HG02943 (cell line): ENCODE results near the gene ASTN2.

Source experiments
- ATAC-seq: cut with Tn5 transposase; IDR thresholded peaks from one replicate; pipeline ENCODE4 v1.9.1; 2021; ENCODE audit warnings: mild to moderate bottlenecking, low read depth, moderate library complexity; ENCODE audit not compliant: unreplicated experiment

The ASTN2 gene

GRCh38 chr9:116795821-116796220 lies 619.0 kb downstream of the ASTN2 start:
- ATAC-seq: no peak

DNA sequence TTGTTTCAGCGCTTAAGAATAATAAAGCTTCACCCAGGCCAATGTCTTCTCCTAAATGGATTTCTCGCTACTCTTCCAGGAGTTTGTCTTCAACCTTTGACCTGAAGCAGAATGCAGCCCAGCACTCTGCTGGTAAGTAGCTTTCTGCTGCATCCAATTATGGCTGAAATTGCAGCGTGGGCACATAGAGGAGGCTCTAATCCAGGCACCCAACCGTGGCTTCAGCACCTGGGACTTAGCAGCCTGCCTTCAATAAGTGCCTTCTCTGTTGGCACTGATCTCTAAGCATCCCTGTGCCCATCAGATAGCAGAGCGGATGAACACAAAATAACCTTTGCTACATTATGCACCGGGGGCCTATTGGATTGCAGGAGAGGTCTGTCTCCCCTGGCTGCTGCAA lies 622.6 kb downstream of the ASTN2 start:
- ATAC-seq: no peak

DNA sequence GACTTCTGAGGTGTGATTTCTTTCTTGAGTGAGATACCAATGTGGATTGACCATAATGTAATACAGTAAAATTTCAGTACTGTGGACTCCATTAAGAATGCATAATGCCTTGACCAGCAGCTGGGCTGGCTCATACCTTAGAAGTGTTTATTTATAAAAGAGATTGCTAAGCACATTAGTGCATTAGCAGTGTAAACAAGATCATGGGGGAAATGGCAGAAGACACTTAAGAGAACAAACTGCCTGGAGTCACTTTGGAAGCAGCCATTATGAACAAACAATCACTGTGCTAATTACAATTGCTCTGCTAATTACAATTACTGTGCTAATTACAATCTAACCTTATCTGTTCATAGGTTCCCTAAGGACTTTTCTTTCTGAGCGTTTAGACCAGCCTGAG lies 623.5 kb downstream of the ASTN2 start:
- no peak for ATAC-seq

DNA sequence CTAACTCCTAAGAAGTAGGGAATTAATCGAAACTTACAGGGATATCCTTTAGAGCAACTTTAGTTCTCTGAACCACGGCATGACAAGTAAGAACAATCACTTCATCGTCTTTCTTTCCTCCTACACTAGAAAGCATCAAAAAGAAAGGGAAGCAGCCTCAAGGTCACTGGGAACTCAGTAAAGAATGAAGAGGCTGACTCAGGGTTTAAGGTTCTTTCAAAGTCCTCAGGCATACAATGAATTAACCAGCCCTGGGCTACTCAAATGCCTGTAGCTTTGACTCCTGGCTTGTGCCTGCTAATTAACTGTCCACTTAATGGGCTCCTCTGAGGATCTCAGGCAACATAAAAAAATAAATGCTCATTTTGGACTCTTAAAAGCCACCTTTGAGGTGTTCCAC lies 625.8 kb downstream of the ASTN2 start:
- ATAC-seq: no peak

DNA sequence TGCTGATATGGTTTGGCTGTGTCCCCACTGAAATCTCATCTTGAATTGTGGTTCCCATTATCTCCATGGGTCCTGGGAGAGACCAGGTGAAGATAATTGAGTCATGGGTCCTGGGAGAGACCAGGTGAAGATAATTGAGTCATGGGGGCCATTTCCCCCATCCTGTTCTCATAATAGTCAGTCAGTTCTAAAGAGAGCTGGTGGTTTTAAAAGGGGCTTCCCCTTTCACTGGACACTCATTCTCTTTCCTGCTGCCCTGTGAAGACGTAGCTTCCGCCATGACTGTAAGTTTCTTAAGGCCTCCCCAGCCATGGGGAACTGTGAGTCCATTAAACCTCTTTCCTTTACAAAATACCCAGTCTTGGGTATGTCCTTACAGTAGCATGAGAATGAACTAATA lies 628.1 kb downstream of the ASTN2 start:
- ATAC-seq: no peak

GRCh38 chr9:116777116-116777515 lies 637.7 kb downstream of the ASTN2 start:
- no peak for ATAC-seq

DNA sequence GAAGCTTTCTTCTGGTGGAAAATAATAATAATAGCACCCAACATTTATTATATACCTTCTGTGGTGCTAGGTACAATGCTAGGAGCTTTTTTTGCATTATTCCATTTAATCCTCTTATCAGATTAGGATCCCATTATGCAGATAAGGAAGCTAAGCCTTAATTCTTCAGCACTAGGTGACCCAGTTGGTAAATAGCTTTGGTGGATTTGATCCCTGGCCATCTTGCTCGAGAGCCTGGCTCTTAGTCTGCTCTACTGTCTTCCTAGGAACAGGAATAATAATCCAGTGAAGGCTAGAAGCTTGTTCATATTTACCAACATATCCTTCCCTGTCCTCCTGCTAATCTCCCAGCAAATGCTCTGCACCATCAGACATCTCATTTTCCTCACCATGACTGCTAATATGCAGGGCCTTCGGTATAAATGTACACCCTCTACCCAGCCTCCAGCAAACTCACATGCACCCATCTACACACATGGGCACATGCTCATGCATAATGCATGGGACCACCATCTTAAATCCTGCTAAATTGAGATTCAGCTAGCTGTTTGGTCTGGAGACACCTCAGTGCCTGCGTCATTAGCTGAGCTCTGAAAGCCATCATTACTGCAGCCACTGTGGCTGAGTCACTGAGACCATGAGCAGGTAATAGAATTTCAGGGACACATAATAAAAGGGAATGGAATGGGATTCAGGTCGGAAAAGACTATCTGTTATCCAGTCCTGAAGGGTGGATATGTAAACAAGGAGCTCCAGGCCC lies 640.3 kb downstream of the ASTN2 start:
- ATAC-seq: no peak

DNA sequence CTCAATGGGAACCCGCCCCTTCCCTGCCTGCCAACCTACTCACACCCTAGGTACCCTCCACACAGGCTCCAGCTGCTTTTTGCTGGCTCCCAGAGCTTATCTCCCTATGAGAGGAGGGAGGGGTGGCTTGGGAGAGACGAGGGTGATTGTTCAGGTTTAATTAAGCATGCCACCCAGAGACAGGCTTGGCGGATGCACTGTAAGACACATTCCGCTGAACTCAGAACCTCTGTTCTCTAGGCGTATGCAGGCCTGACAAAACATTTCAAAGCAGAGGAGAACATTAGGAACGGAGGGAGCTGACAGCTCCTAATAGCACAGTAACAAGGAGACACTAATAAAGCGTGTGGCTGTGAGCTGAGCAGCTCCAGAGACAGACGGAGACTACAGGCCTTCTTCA lies 647.6 kb downstream of the ASTN2 start:
- ATAC-seq: no peak

- ATAC-seq: no peak
Observed at GRCh38 chr9:116765011-116765410, 649.8 kb downstream of the ASTN2 start.

GRCh38 chr9:116763770-116764169 lies 651.1 kb downstream of the ASTN2 start:
- ATAC-seq: no peak

GRCh38 chr9:116760636-116761035 lies 654.2 kb downstream of the ASTN2 start:
- ATAC-seq: no peak

- no peak for ATAC-seq
Observed at GRCh38 chr9:116757030-116757429, 657.8 kb downstream of the ASTN2 start.

GRCh38 chr9:116753389-116753788 lies 661.5 kb downstream of the ASTN2 start:
- no peak for ATAC-seq

DNA sequence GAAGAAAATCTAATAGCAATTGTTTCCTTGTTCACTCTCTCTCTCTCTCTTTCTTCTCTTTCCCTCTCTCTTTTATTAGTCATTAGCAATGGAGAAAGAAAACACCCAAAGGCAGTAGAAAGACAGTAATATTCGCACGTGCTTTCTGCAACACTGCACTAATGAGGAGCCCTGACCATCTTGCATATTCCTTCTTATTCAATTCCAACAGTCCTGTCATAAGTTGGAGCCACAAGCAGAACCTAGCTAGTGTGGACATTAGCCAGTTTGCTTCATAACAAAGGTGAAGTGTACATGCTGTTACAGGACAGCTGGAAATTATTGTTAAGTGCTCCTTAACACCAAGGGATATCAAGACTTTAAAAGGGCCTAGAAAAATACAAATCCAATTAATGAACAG lies 664.3 kb downstream of the ASTN2 start:
- ATAC-seq: no peak

DNA sequence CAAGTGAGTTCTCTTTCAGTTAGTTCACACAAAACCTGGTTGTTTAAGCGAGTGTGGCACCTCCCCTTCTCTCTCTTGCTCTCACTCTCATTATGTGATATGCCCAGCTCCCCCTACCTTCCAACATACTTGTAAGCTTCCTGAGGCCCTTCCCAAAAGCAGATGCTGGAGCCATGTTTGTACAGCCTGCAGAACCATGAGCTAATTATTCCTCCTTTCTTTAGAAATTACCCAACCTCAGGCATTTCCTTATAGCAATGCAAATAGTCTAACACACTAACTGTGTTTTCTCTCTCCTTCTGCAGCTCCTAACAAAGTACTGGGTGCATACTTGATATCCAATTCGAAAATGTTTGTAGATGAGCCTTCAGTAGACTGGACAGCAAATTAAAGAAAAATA lies 665.1 kb downstream of the ASTN2 start:
- ATAC-seq: no peak

GRCh38 chr9:116749176-116749575 lies 665.7 kb downstream of the ASTN2 start:
- ATAC-seq: no peak

DNA sequence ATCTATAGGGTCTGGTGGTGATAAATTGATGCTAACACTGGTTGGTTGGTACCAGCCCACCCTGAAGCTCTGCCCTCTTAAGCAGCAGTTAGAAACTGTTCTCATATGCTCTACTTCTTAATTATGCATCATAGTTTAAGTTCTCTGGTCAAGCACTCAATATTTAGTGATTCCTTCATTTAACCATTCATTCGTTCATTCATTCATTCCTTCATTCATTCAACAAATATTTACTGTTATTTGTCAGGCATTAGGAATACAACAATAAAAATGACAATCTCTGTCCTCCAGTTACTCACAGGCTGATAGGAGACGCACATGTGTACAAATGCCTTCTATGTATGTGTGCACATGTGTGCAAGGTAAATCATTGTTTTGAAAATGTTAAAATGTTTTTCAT lies 673.1 kb downstream of the ASTN2 start:
- ATAC-seq: no peak

DNA sequence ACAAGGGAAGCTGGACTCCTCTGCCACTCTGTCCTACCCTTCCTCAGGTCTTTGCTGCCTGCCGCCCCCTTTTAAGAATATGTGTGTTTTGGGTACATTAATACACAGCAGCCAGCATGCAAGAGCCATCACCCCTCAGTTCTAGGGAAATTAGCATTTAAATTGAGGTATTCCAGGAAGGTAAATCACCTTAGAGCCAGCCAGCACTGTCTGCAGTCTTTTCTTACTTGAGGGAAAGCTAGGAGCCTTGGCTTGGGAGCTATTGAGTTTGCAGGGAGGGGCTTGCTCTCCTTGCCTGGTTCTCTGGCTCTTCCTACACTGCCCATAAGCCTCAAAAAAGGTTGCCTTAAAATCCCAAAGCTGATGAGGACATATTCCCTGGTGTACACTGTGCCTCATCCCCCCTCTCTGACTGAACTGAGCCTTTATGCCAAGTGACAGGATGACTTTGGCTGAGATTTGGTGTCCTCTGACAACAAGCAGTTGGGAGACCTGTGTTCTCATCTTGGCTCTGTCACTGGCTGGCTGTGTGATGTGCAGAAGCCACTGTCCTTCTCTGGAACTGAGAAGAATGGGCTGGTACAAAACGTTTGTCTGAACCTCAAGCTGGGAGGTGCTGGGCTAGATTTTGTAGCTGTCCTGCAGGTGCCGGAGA lies 673.6 kb downstream of the ASTN2 start:
- no peak for ATAC-seq

DNA sequence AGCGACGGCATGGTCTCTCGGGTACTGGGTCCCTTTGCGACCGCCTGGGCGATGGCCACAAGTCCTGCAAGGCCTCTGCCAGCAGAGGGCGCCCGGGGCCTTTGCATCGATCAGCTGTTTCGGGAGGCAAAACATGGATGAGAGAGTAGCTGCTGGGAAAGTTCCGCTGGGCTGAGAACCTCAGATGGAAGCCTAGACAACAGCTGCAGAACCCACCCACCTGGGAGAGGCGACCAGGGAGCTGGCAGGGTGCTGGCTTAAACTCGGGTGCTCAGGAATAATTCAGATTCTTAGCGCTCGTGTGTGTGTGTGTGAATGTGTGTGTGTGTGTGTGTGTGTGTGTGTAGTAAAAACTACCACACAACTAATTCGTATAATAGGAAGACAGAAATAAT lies 677.7 kb downstream of the ASTN2 start:
- no peak for ATAC-seq

GRCh38 chr9:116736399-116737151 lies 678.3 kb downstream of the ASTN2 start:
- no peak for ATAC-seq

DNA sequence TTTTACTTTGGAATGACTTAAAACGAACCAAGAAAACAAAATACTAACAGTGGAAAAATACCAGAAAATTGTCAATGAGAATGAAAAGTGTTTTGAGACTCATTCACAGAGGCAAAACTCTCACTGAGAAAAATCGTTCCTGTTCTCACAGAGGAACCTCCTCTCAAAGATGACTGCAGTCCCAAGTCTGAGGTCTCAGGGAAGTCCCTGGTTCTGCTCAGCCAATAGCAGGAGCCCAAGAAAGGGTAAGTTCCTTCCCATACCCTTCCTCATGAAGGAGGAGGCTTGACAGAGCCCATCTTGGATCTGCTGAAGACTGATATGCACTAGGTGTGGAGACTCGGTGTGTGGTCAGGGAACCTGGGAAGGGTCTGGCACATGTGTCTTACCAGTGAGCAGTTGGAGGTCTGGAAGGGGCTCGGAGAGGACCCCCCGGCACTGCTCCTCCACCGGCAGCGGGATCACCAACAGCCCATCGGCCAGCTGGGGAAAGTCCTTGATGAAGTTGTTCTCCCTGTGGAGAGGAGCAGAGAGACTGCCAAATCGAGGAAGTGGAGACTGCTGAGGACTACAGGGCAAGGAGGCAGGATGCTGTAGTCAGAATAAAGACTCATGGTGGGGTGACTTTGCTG lies 681.7 kb downstream of the ASTN2 start:
- no peak for ATAC-seq
